GM12873 (cell line): Measurements from ENCODE around the gene HMOX1.

Source experiments
- CTCF ChIP-seq: IDR thresholded peaks from 2 replicates; pipeline ENCODE4 v1.5.1; 2012; ENCODE audit warnings: low read depth, mild to moderate bottlenecking, moderate library complexity, low read length, control low read depth; ENCODE audit not compliant: insufficient read depth; ENCODE audit errors: missing control alignments

HMOX1 gene

DNA sequence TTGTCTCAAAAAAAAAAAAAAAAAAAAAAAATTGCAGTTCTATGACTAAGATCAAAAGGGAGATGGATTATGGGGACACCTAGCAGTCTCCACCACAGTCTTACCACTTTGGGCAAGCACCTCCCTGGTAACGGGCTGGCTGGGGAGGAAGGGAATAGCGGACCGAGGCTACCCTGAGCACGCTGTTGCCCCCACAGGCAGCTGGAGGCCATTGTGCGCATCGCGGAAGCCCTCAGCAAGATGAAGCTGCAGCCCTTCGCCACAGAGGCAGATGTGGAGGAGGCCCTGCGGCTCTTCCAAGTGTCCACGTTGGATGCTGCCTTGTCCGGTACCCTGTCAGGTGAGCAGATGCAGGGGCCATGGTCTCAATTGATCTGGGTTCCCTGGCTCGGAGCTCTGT lies 40.2 kb downstream of the HMOX1 start:
- TF ChIP-seq CTCF: no peak

- no peak for TF ChIP-seq CTCF
These were observed 41.2 kb downstream of the HMOX1 start for GRCh38 chr22:35422145-35422544.

- TF ChIP-seq CTCF: no peak
These were observed 42.0 kb downstream of the HMOX1 start for GRCh38 chr22:35422936-35423335.

DNA sequence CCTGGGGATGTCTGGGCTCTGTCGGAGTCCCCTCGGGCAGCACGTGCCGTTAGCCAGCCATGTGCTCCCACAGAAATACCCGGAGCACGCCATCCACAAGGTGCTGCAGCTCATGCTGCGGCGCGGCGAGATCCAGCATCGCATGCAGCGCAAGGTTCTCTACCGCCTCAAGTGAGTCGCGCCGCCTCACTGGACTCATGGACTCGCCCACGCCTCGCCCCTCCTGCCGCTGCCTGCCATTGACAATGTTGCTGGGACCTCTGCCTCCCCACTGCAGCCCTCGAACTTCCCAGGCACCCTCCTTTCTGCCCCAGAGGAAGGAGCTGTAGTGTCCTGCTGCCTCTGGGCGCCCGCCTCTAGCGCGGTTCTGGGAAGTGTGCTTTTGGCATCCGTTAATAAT lies 43.2 kb downstream of the HMOX1 start:
- TF ChIP-seq CTCF: no peak

- no peak for TF ChIP-seq CTCF
These were observed 43.9 kb downstream of the HMOX1 start for GRCh38 chr22:35424761-35425160.

DNA sequence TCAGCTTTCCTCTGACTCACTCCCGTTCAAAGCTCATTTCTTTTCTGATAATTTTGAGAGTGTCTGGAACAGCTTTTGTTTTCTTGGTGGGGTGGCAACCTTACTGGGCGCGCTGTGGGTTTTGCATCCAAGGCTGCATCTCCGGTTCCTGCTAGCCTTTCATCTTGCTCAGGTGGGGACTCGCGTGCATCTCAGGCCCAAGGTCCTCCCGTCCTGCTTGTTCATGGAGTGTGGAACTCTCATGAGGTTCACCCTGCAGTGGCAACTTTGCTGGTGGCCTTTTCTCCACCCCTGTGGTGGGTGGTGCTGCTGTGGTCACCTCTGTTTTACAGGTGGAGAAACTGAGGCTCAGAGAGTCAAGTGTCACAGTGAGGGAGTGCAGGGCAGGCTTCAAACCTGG lies 44.6 kb downstream of the HMOX1 start:
- TF ChIP-seq CTCF: no peak

DNA sequence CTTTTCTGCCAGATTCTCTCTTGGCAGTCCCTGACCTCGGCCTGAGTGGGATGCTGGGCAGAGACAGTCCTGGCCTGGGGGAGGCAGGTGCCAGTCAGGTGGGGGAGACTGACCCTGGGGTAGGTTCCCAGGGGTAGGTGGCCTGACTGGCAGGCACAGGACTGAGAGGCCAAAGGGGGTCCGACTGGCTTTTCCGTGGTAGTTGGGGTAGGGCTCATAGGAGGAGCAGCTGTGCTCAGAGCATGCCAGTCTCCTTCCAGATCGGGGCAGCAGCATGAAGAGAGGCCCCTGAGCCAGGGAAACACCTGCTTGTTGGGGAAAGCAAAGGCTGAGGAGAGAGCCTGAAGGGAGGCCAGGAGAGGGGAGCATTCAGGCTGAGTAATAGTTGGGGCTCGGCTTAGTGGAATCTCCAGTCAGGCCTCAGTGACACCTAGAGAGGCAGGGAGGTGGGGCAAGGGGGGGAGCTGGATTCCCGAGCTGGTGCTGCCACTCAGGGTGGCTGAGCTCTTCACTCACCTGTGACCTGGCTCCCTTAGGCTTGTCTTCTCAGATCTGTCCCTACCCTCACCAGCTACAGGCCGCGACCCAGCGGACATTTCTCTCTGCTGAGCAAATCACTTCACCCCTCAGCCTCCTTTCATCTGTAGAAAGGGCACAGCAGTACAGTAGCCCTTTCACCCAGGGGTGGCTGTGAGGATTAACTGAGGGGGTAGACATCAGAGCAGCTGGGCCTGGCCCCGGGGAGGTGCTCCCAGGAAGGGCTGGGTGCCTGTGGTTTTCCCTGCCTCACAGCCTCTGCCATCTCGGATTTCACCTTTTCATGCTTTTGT lies 45.3 kb downstream of the HMOX1 start:
- TF ChIP-seq CTCF: no peak

DNA sequence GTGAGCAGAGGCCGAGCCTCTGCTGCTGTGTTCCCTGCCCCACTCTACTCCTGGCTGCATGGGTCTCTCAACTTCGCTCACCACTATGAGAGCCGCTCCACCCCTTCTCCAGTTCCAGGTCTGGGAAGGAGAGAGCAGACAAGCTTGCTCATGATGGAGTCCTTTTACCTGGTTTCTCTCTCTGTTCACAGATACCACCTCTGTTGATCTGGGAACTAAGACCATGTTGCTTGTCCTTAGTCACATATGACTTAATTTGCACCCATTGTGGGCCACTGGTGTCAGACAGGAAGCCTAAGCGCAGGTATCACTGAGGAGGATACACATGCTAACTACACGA lies 45.9 kb downstream of the HMOX1 start:
- no peak for TF ChIP-seq CTCF
